NB4 (cell line): ENCODE measurements around the gene PSD.

Experiments used
- DNase-seq: peaks from one replicate; pipeline ENCODE4 v3.0.0; 2010; ENCODE audit warnings: low read depth
- H3K4me3 ChIP-seq: one replicate; pipeline ENCODE4 v1.5.1; 2011; ENCODE audit warnings: mild to moderate bottlenecking, low read depth, low read length, moderate library complexity
- CTCF ChIP-seq: IDR thresholded peaks from one replicate; pipeline ENCODE4 v1.5.1; 2012; ENCODE audit warnings: low read depth, low read length
- MAX ChIP-seq: IDR thresholded peaks from 2 replicates; pipeline ENCODE4 v1.6.1; 2011; ENCODE audit warnings: low read depth, low read length
- MYC ChIP-seq: IDR thresholded peaks from 2 replicates; pipeline ENCODE4 v1.6.1; 2011; ENCODE audit warnings: low read depth, low read length
- POLR2A ChIP-seq: IDR thresholded peaks from 2 replicates; pipeline ENCODE4 v1.6.1; 2011; ENCODE audit warnings: mild to moderate bottlenecking; ENCODE audit not compliant: insufficient read length; ENCODE audit errors: extremely low read depth

Gene PSD

GRCh38 chr10:102418622-102419268 lies at the start of gene PSD:
Gene PSD (minus strand): TSS chr10:102418785. CDS start chr10:102417038, 1,747 bp downstream.
- DNase-seq: no peak
- TF ChIP-seq POLR2A (no peak), MAX (no peak), CTCF (no peak), MYC (no peak)
- H3K4me3 ChIP-seq: no peak within 1 kb of the TSS

- TF ChIP-seq CTCF (no peak), MAX (no peak), POLR2A (no peak), MYC (no peak)
- DNase-seq: peak; percentile 73
- H3K4me3 ChIP-seq: no peak overlapping the region
Observed at GRCh38 chr10:102467971-102468438, 49.4 kb upstream of the PSD start.

GRCh38 chr10:102467318-102467717 lies 48.7 kb upstream of the PSD start:
- TF ChIP-seq MAX (no peak), MYC (no peak), CTCF (no peak), POLR2A (no peak)
- H3K4me3 ChIP-seq: no peak overlapping the region
- DNase-seq: no peak

- DNase-seq: no peak
- H3K4me3 ChIP-seq: no peak overlapping the region
- no peak for TF ChIP-seq POLR2A
- TF ChIP-seq CTCF: no peak
- TF ChIP-seq MYC: no peak
- TF ChIP-seq MAX: no peak
Observed at GRCh38 chr10:102465466-102465865, 46.9 kb upstream of the PSD start.

- H3K4me3 ChIP-seq: no peak overlapping the region
- DNase-seq: no peak
- TF ChIP-seq POLR2A (no peak), CTCF (no peak), MAX (no peak), MYC (no peak)
Observed at GRCh38 chr10:102463983-102464382, 45.4 kb upstream of the PSD start.
